H9 (cell line): ENCODE results near the gene BCL2L2. TPM values are rescaled to one million over a fixed set of nuclear protein-coding genes. Genes with fewer than 3 reads are reported as not detected.

Experiments
- DNase-seq: peaks from one replicate; pipeline ENCODE4 v3.0.0-alpha.2; 2017
- H2AFZ ChIP-seq: one replicate; pipeline ENCODE4 v1.6.1; 2013; ENCODE audit warnings: mild to moderate bottlenecking, low read length, control low read depth, moderate library complexity
- H2AK5ac ChIP-seq: 2 replicates; pipeline ENCODE4 v1.6.1; 2013; ENCODE audit warnings: low read length, control low read depth, mixed read lengths; ENCODE audit not compliant: insufficient read length
- H2BK120ac ChIP-seq: one replicate; pipeline ENCODE4 v1.6.1; 2013; ENCODE audit warnings: low read depth, mild to moderate bottlenecking, low read length, control low read depth, inconsistent platforms; ENCODE audit not compliant: poor library complexity, severe bottlenecking
- H2BK12ac ChIP-seq: 2 replicates; pipeline ENCODE4 v1.6.1; 2013; ENCODE audit warnings: low read length, control low read depth, mixed read lengths, low read depth; ENCODE audit not compliant: insufficient read length
- H2BK15ac ChIP-seq: 2 replicates; pipeline ENCODE4 v1.6.1; 2013; ENCODE audit warnings: low read depth, low read length, control low read depth
- H2BK20ac ChIP-seq: one replicate; pipeline ENCODE4 v1.6.1; 2013; ENCODE audit warnings: low read depth, mild to moderate bottlenecking, low read length, control low read depth, inconsistent platforms; ENCODE audit not compliant: poor library complexity, severe bottlenecking
- H2BK5ac ChIP-seq: 2 replicates; pipeline ENCODE4 v1.6.1; 2013; ENCODE audit warnings: low read length, control low read depth, mixed read lengths; ENCODE audit not compliant: insufficient read length
- H3K14ac ChIP-seq: 2 replicates; pipeline ENCODE4 v1.6.1; 2013; ENCODE audit warnings: low read length, control low read depth; ENCODE audit not compliant: insufficient read depth
- H3K18ac ChIP-seq: 2 replicates; pipeline ENCODE4 v1.6.1; 2013; ENCODE audit warnings: low read depth, mild to moderate bottlenecking, mixed read lengths, low read length, control low read depth; ENCODE audit not compliant: insufficient read length
- H3K23ac ChIP-seq: 2 replicates; pipeline ENCODE4 v1.6.1; 2013; ENCODE audit warnings: low read length, control low read depth, mixed read lengths, low read depth; ENCODE audit not compliant: insufficient read length
- H3K23me2 ChIP-seq: 2 replicates; pipeline ENCODE4 v1.6.1; 2013; ENCODE audit warnings: low read depth, mild to moderate bottlenecking, mixed read lengths, low read length, control low read depth; ENCODE audit not compliant: insufficient read length, poor library complexity, severe bottlenecking
- H3K27ac ChIP-seq: 2 replicates; pipeline ENCODE4 v1.5.1; 2013; ENCODE audit warnings: low read length, control low read depth, mixed read lengths, low read depth; ENCODE audit not compliant: insufficient read length
- H3K27me3 ChIP-seq: 2 replicates; pipeline ENCODE4 v1.6.1; 2013; ENCODE audit warnings: low read length, control low read depth, inconsistent platforms; ENCODE audit not compliant: insufficient read depth
- H3K4ac ChIP-seq: 2 replicates; pipeline ENCODE4 v1.6.1; 2013; ENCODE audit warnings: low read depth, mild to moderate bottlenecking, control low read depth, inconsistent platforms, low read length, moderate library complexity
- H3K4me1 ChIP-seq: 2 replicates; pipeline ENCODE4 v1.6.1; 2013; ENCODE audit warnings: low read length, control low read depth, inconsistent platforms; ENCODE audit not compliant: insufficient read depth
- H3K4me2 ChIP-seq: 2 replicates; pipeline ENCODE4 v1.6.1; 2013; ENCODE audit warnings: low read length, control low read depth, mixed read lengths; ENCODE audit not compliant: insufficient read length, insufficient read depth
- H3K56ac ChIP-seq: 2 replicates; pipeline ENCODE4 v1.6.1; 2013; ENCODE audit warnings: low read depth, mild to moderate bottlenecking, mixed read lengths, low read length, control low read depth; ENCODE audit not compliant: insufficient read length
- H3K79me1 ChIP-seq: 2 replicates; pipeline ENCODE4 v1.6.1; 2013; ENCODE audit warnings: low read depth, mild to moderate bottlenecking, moderate library complexity, low read length, control low read depth, inconsistent platforms; ENCODE audit not compliant: insufficient read depth, poor library complexity, severe bottlenecking
- H3K79me2 ChIP-seq: 2 replicates; pipeline ENCODE4 v1.6.1; 2013; ENCODE audit warnings: low read length, control low read depth, inconsistent platforms; ENCODE audit not compliant: insufficient read depth
- H3K9ac ChIP-seq: 2 replicates; pipeline ENCODE4 v1.6.1; 2013; ENCODE audit warnings: low read length, control low read depth, mixed read lengths; ENCODE audit not compliant: insufficient read length; ENCODE audit errors: extremely low read depth
- H3K9me3 ChIP-seq: one replicate; pipeline ENCODE4 v1.6.1; 2013; ENCODE audit warnings: low read depth, low read length, inconsistent platforms; ENCODE audit not compliant: control insufficient read depth
- H3T11ph ChIP-seq: one replicate; pipeline ENCODE4 v1.6.1; 2013; ENCODE audit warnings: mild to moderate bottlenecking, low read length, control low read depth, inconsistent platforms
- H4K20me1 ChIP-seq: one replicate; pipeline ENCODE4 v1.6.1; 2013; ENCODE audit not compliant: control insufficient read depth, insufficient read length, insufficient read depth
- H4K5ac ChIP-seq: 2 replicates; pipeline ENCODE4 v1.6.1; 2013; ENCODE audit warnings: low read depth, mild to moderate bottlenecking, mixed read lengths, low read length, control low read depth; ENCODE audit not compliant: insufficient read length
- H4K8ac ChIP-seq: replicated peaks from 2 replicates; pipeline ENCODE4 v1.6.1; 2013; ENCODE audit warnings: low read length, control low read depth, mixed read lengths, low read depth; ENCODE audit not compliant: insufficient read length
- H4K91ac ChIP-seq: 2 replicates; pipeline ENCODE4 v1.6.1; 2013; ENCODE audit warnings: low read depth, mild to moderate bottlenecking, moderate library complexity, mixed read lengths, low read length, control low read depth; ENCODE audit not compliant: insufficient read length
- H3K27ac Mint-ChIP-seq, 3 experiments: 2 replicates in 2 of 3; 3 replicates in 1 of 3; pipeline ENCODE4 v1.8.0; 2020 to 2021; ENCODE audit warnings: mixed read lengths in 3 of 3, mild to moderate bottlenecking in 1 of 3, moderate library complexity in 1 of 3
- H3K27me3 Mint-ChIP-seq: 2 replicates; pipeline ENCODE4 v1.8.0; 2021; ENCODE audit warnings: low read depth, mild to moderate bottlenecking, moderate library complexity, mixed read lengths
- H3K36me3 Mint-ChIP-seq, 3 experiments: 2 replicates in 2 of 3; 3 replicates in 1 of 3; pipeline ENCODE4 v1.8.0; 2020 to 2021; ENCODE audit warnings: low read depth in 3 of 3, mixed read lengths in 3 of 3; ENCODE audit not compliant: insufficient read depth in 1 of 3
- H3K4me1 Mint-ChIP-seq, 2 experiments: 2 replicates each; pipeline ENCODE4 v1.8.0; 2020; ENCODE audit warnings: mixed read lengths in 2 of 2
- H3K4me3 Mint-ChIP-seq, 2 experiments: 2 replicates in 1 of 2; 3 replicates in 1 of 2; pipeline ENCODE4 v1.8.0; 2020 to 2021; ENCODE audit warnings: mild to moderate bottlenecking in 2 of 2, mixed read lengths in 2 of 2, moderate library complexity in 1 of 2
- H3K9me3 Mint-ChIP-seq, 2 experiments: 2 replicates in 1 of 2; 3 replicates in 1 of 2; pipeline ENCODE4 v1.8.0; 2020; ENCODE audit warnings: mild to moderate bottlenecking in 2 of 2, mixed read lengths in 2 of 2, moderate library complexity in 1 of 2
- CTCF ChIP-seq: fragments of 200-600 bp; sonication (generic); conservative IDR thresholded peaks from 3 replicates; pipeline ENCODE4 v1.8.0; 2021; ENCODE audit warnings: antibody characterized with exemption, mild to moderate bottlenecking
- WGBS: extraction: QIAGEN DNeasy Blood & Tissue Kit; methylation state at CpG from one replicate; pipeline ENCODE4 v1.1.7; 2013; ENCODE audit warnings: missing lambda C conversion rate, low lambda C conversion rate, mixed read lengths; ENCODE audit not compliant: insufficient read length; ENCODE audit errors: extremely low coverage; 5-methylcytosine and 5-hydroxymethylcytosine counted together
- total RNA-seq: library from RNA; stranded (reverse); gene quantifications from 2 replicates; pipeline ENCODE4 v1.2.1, GENCODE V29; 2021

BCL2L2 gene
- total RNA-seq, 1 experiment from 2014 or later = 8.4 TPM

- Mint-ChIP-seq H3K27ac (no peak overlapping the region), H3K9me3 (no peaks in the 10 kb centered on the region), H3K36me3 (no peaks in the 10 kb centered on the region), H3K4me1 (no peaks in the 10 kb centered on the region), H3K27me3 (peaks cover 100% of the 10 kb centered on the region), H3K4me3 (no peak overlapping the region)
- H4K91ac ChIP-seq = no peak overlapping the region
- H4K20me1 ChIP-seq = no peaks in the 10 kb centered on the region
- H4K8ac ChIP-seq = no peak overlapping the region
- no CpG with 5 or more reads among the region's 7 CpGs for WGBS
- no peak overlapping the region for H2AFZ ChIP-seq
- DNase-seq = no peak
- H3K4me2 ChIP-seq = no peak overlapping the region
- no peak overlapping the region for H2BK15ac ChIP-seq
- H3K18ac ChIP-seq = no peak overlapping the region
- H3K4ac ChIP-seq = no peak overlapping the region
- H3K9ac ChIP-seq = no peak overlapping the region
- H2BK5ac ChIP-seq = no peak overlapping the region
- H3K4me1 ChIP-seq = no peaks in the 10 kb centered on the region
- no peaks in the 10 kb centered on the region for H3K23me2 ChIP-seq
- no peak overlapping the region for H2AK5ac ChIP-seq
- H3K56ac ChIP-seq = no peak overlapping the region
- H3K79me2 ChIP-seq = no peaks in the 10 kb centered on the region
- H2BK20ac ChIP-seq = peak overlapping the region; percentile 26
- no peak overlapping the region for H3T11ph ChIP-seq
- H3K14ac ChIP-seq = no peak overlapping the region
- no peaks in the 10 kb centered on the region; the same call in 1 of the 2 replicates for H3K27me3 ChIP-seq
- no peaks in the 10 kb centered on the region for H3K9me3 ChIP-seq
- no peak overlapping the region for H3K27ac ChIP-seq
- TF ChIP-seq CTCF = no peak
- H2BK12ac ChIP-seq = no peak overlapping the region
- no peak overlapping the region for H2BK120ac ChIP-seq
- no peak overlapping the region for H3K23ac ChIP-seq
- H3K79me1 ChIP-seq = no peaks in the 10 kb centered on the region
- no peak overlapping the region for H4K5ac ChIP-seq
Measured at GRCh38 chr14:23269193-23269592, 37.4 kb upstream of the BCL2L2 start.
